Measurements from ENCODE around the gene TTLL6. TPM values are rescaled to one million over a fixed set of nuclear protein-coding genes. Genes with fewer than 3 reads are reported as not detected.

The TTLL6 gene
- total and polyA plus RNA-seq, 2 experiments from 2014 or later: not detected

GRCh38 chr17:48732688-48733629, 84.1 kb downstream of the TTLL6 start:
- Histone ChIP-seq H3K4me2 (ENCODE audit: unreplicated experiment) (no peak overlapping the region), H4K20me1 (ENCODE audit: insufficient read depth) (no peaks in the 10 kb centered on the region), H3K9me2 (ENCODE audit: insufficient read depth) (no peaks in the 10 kb centered on the region), H3K27me3 (replicated peaks; ENCODE audit: insufficient read depth) (peaks cover 99% of the 10 kb centered on the region), H3F3A (ENCODE audit: insufficient read depth) (no peaks in the 10 kb centered on the region), H3K79me2 (ENCODE audit: insufficient read depth) (no peaks in the 10 kb centered on the region), H3K27ac (no peak overlapping the region), H3K9me3 (ENCODE audit: low read depth) (no peaks in the 10 kb centered on the region), H2AFZ (no peak overlapping the region), H3K4me3 (no peak overlapping the region), H3K36me3 (ENCODE audit: low read depth) (no peaks in the 10 kb centered on the region), H3K9ac (no peak overlapping the region), H3K4me1 (ENCODE audit: insufficient read depth) (no peaks in the 10 kb centered on the region)
- TF ChIP-seq EZH2 (IDR thresholded peaks at IDR 0.05; ENCODE audit: insufficient read depth, poor library complexity, severe bottlenecking): no peak
- TF ChIP-seq EZH2phosphoT487 (IDR thresholded peaks at IDR 0.05; ENCODE audit: insufficient read depth, low read depth): no peak
- no peak for DNase-seq
- 8 to 11% methylated on average over 43 to 46 of the region's 50 CpGs for whole genome bisulfite sequencing, 2 experiments (ENCODE audit: low coverage in 1 of 2, low lambda C conversion rate in 2 of 2, missing lambda C conversion rate in 2 of 2)
- in situ Hi-C loops (cut with MboI): no loop called here

DNA sequence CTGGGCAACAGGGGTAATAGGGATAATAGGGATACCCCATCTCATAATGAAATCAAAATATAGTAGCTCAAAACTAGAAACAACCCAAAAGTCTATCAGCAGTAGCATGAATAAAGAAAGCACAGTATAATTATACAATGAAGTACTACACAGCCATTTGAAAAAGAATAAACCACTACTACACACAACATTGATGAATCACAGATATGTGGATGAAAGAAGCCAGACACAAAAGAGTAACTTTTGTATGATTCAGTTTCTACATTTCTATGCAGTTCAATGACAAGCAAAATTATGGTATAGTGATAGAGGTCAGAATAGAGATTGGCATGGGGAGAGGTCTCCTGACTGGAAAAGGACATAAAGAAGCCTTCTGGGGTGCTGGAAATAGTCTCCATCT, 85.7 kb downstream of the TTLL6 start:
- Histone ChIP-seq H3K27me3 (replicated peaks; ENCODE audit: insufficient read depth) (peaks cover 99% of the 10 kb centered on the region), H3F3A (ENCODE audit: insufficient read depth) (no peaks in the 10 kb centered on the region)

DNA sequence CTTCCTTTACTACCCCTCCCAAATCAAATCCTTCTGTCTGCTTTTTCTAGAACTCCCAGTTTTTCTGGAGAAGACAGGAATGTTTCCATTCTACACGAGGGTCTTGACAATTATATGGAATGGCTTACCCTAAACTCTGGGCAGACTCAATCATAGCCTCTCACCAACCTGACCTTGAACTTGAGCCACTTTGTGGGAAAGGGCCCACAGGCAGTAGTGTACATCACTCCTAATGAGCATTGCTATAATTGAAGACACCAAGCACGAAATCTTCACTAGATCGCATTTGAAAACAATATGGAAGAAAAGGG, 86.8 kb downstream of the TTLL6 start:
- H3K4me2 ChIP-seq (ENCODE audit: unreplicated experiment): no peak overlapping the region
- no peak overlapping the region for H3K4me3 ChIP-seq
- no peaks in the 10 kb centered on the region for H3K36me3 ChIP-seq (ENCODE audit: low read depth)
- no peak overlapping the region for H3K9ac ChIP-seq
- in situ Hi-C loops (cut with MboI): no loop called here
- peaks cover 99% of the 10 kb centered on the region for H3K27me3 ChIP-seq (replicated peaks; ENCODE audit: insufficient read depth)
- H2AFZ ChIP-seq: no peak overlapping the region
- H3K9me2 ChIP-seq (ENCODE audit: insufficient read depth): no peaks in the 10 kb centered on the region
- no peaks in the 10 kb centered on the region for H3K4me1 ChIP-seq (ENCODE audit: insufficient read depth)
- WGBS, 2 experiments (ENCODE audit: low coverage in 1 of 2, low lambda C conversion rate in 2 of 2, missing lambda C conversion rate in 2 of 2): 35 to 36% methylated on average over 3 of the region's 3 CpGs
- no peaks in the 10 kb centered on the region for H3K79me2 ChIP-seq (ENCODE audit: insufficient read depth)
- TF ChIP-seq EZH2 (IDR thresholded peaks at IDR 0.05; ENCODE audit: insufficient read depth, poor library complexity, severe bottlenecking) (peak; percentile 53), EZH2phosphoT487 (IDR thresholded peaks at IDR 0.05; ENCODE audit: insufficient read depth, low read depth) (no peak)
- no peaks in the 10 kb centered on the region for H3F3A ChIP-seq (ENCODE audit: insufficient read depth)
- no peak overlapping the region for H3K27ac ChIP-seq
- DNase-seq: no peak
- no peaks in the 10 kb centered on the region for H3K9me3 ChIP-seq (ENCODE audit: low read depth)
- H4K20me1 ChIP-seq (ENCODE audit: insufficient read depth): no peaks in the 10 kb centered on the region

More for the DNA sequence above, 85.7 kb downstream of the TTLL6 start:
- in situ Hi-C loops (cut with MboI): no loop called here
- no peak overlapping the region for H3K4me2 ChIP-seq (ENCODE audit: unreplicated experiment)
- H3K79me2 ChIP-seq (ENCODE audit: insufficient read depth): no peaks in the 10 kb centered on the region
- H3K4me3 ChIP-seq: no peak overlapping the region
- no peaks in the 10 kb centered on the region for H3K36me3 ChIP-seq (ENCODE audit: low read depth)
- H3K9me3 ChIP-seq (ENCODE audit: low read depth): no peaks in the 10 kb centered on the region
- TF ChIP-seq EZH2phosphoT487 (IDR thresholded peaks at IDR 0.05; ENCODE audit: insufficient read depth, low read depth): no peak
- TF ChIP-seq EZH2 (IDR thresholded peaks at IDR 0.05; ENCODE audit: insufficient read depth, poor library complexity, severe bottlenecking): no peak
- H3K27ac ChIP-seq: no peak overlapping the region
- H3K9ac ChIP-seq: no peak overlapping the region
- DNase-seq: no peak
- no peaks in the 10 kb centered on the region for H4K20me1 ChIP-seq (ENCODE audit: insufficient read depth)
- no peak overlapping the region for H2AFZ ChIP-seq
- no peaks in the 10 kb centered on the region for H3K4me1 ChIP-seq (ENCODE audit: insufficient read depth)
- no peaks in the 10 kb centered on the region for H3K9me2 ChIP-seq (ENCODE audit: insufficient read depth)

- Histone ChIP-seq H2AFZ (no peak overlapping the region), H3K36me3 (ENCODE audit: low read depth) (no peaks in the 10 kb centered on the region), H3K79me2 (ENCODE audit: insufficient read depth) (no peaks in the 10 kb centered on the region), H3K4me1 (ENCODE audit: insufficient read depth) (no peaks in the 10 kb centered on the region), H3K9me2 (ENCODE audit: insufficient read depth) (no peaks in the 10 kb centered on the region), H3K9me3 (ENCODE audit: low read depth) (no peaks in the 10 kb centered on the region), H3K4me3 (no peak overlapping the region), H3K9ac (no peak overlapping the region), H3K4me2 (ENCODE audit: unreplicated experiment) (peak overlapping the region; percentile 58), H3F3A (ENCODE audit: insufficient read depth) (no peaks in the 10 kb centered on the region), H3K27me3 (replicated peaks; ENCODE audit: insufficient read depth) (peaks cover 99% of the 10 kb centered on the region), H4K20me1 (ENCODE audit: insufficient read depth) (no peaks in the 10 kb centered on the region), H3K27ac (no peak overlapping the region)
- no peak for DNase-seq
- TF ChIP-seq EZH2phosphoT487 (IDR thresholded peaks at IDR 0.05; ENCODE audit: insufficient read depth, low read depth) (no peak), EZH2 (IDR thresholded peaks at IDR 0.05; ENCODE audit: insufficient read depth, poor library complexity, severe bottlenecking) (no peak)
- WGBS, 2 experiments (ENCODE audit: low coverage in 1 of 2, low lambda C conversion rate in 2 of 2, missing lambda C conversion rate in 2 of 2): 14% methylated on average over 19 of the region's 19 CpGs
- in situ Hi-C loops (cut with MboI): no loop called here
Observed at GRCh38 chr17:48729335-48730239, 87.4 kb downstream of the TTLL6 start.
